Measurements from ENCODE around the gene HOXC6.

GRCh38 chr12:53997204-53998109 is 30.8 kb upstream of the HOXC6 start:
- TF ChIP-seq CTCF (conservative IDR thresholded peaks at IDR 0.05; ENCODE audit: low read depth in 2 of 2) (no peak), POLR2AphosphoS5 (IDR thresholded peaks at IDR 0.05; ENCODE audit: low read depth) (no peak), JUNB (IDR thresholded peaks at IDR 0.05; ENCODE audit: unreplicated experiment) (no peak), EZH2 (IDR thresholded peaks at IDR 0.05; ENCODE audit: low read depth, unreplicated experiment) (peak; percentile 100), EZH2phosphoT487 (IDR thresholded peaks at IDR 0.05; ENCODE audit: unreplicated experiment) (peak; percentile 94), CREB1 (CRISPR knock-in tag; IDR thresholded peaks at IDR 0.05; ENCODE audit: low read depth) (no peak), ETS1 (IDR thresholded peaks at IDR 0.05) (no peak)
- TF ChIP-seq, protein P1, sequence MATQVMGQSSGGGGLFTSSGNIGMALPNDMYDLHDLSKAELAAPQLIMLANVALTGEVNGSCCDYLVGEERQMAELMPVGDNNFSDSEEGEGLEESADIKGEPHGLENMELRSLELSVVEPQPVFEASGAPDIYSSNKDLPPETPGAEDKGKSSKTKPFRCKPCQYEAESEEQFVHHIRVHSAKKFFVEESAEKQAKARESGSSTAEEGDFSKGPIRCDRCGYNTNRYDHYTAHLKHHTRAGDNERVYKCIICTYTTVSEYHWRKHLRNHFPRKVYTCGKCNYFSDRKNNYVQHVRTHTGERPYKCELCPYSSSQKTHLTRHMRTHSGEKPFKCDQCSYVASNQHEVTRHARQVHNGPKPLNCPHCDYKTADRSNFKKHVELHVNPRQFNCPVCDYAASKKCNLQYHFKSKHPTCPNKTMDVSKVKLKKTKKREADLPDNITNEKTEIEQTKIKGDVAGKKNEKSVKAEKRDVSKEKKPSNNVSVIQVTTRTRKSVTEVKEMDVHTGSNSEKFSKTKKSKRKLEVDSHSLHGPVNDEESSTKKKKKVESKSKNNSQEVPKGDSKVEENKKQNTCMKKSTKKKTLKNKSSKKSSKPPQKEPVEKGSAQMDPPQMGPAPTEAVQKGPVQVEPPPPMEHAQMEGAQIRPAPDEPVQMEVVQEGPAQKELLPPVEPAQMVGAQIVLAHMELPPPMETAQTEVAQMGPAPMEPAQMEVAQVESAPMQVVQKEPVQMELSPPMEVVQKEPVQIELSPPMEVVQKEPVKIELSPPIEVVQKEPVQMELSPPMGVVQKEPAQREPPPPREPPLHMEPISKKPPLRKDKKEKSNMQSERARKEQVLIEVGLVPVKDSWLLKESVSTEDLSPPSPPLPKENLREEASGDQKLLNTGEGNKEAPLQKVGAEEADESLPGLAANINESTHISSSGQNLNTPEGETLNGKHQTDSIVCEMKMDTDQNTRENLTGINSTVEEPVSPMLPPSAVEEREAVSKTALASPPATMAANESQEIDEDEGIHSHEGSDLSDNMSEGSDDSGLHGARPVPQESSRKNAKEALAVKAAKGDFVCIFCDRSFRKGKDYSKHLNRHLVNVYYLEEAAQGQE (IDR thresholded peaks at IDR 0.05; ENCODE audit: unreplicated experiment): no peak

All from GM23338 (cell line).